GM18526 (cell line): ENCODE data around the gene RAD21L1.

Experiments used
- POLR2A ChIP-seq: IDR thresholded peaks from 3 replicates; pipeline ENCODE4 v1.6.1; 2011; ENCODE audit not compliant: insufficient read length; ENCODE audit errors: extremely low read depth

The RAD21L1 gene

GRCh38 chr20:1225783-1226654 lies at the start of gene RAD21L1:
Gene RAD21L1 (plus strand): TSS chr20:1226044. CDS start chr20:1228454, 2,410 bp downstream.
- TF ChIP-seq POLR2A, result no peak

- TF ChIP-seq POLR2A, result no peak
These were observed 48.2 kb upstream of the RAD21L1 start for GRCh38 chr20:1177680-1178079.

- no peak for TF ChIP-seq POLR2A
These were observed 47.7 kb upstream of the RAD21L1 start for GRCh38 chr20:1178103-1178502.

GRCh38 chr20:1178623-1179022 lies 47.2 kb upstream of the RAD21L1 start:
- no peak for TF ChIP-seq POLR2A

GRCh38 chr20:1180949-1181348 lies 44.9 kb upstream of the RAD21L1 start:
- no peak for TF ChIP-seq POLR2A

- no peak for TF ChIP-seq POLR2A
These were observed 43.7 kb upstream of the RAD21L1 start for GRCh38 chr20:1182106-1182505.

- TF ChIP-seq POLR2A, result no peak
These were observed 42.7 kb upstream of the RAD21L1 start for GRCh38 chr20:1183153-1183552.

- no peak for TF ChIP-seq POLR2A
These were observed 41.6 kb upstream of the RAD21L1 start for GRCh38 chr20:1184260-1184637.

GRCh38 chr20:1184638-1185315 lies 41.1 kb upstream of the RAD21L1 start, which contains the start of gene TMEM74B:
Gene TMEM74B (minus strand): TSS chr20:1184981. CDS start chr20:1183801, 1,180 bp downstream.
- TF ChIP-seq POLR2A, result no peak

- no peak for TF ChIP-seq POLR2A
These were observed 40.5 kb upstream of the RAD21L1 start for GRCh38 chr20:1185316-1185741.

GRCh38 chr20:1185790-1186334 lies 40.0 kb upstream of the RAD21L1 start:
- no peak for TF ChIP-seq POLR2A

- TF ChIP-seq POLR2A, result no peak
These were observed 39.4 kb upstream of the RAD21L1 start for GRCh38 chr20:1186367-1186991.

- TF ChIP-seq POLR2A, result no peak
These were observed 38.2 kb upstream of the RAD21L1 start for GRCh38 chr20:1187605-1188171.

- TF ChIP-seq POLR2A, result no peak
These were observed 37.5 kb upstream of the RAD21L1 start for GRCh38 chr20:1188347-1188746.

- no peak for TF ChIP-seq POLR2A
These were observed 36.0 kb upstream of the RAD21L1 start for GRCh38 chr20:1189827-1190226.
